Fibroblast of mammary gland (primary cell): ENCODE measurements around the gene RGS16.
A peak's percentile ranks its signal among the peaks of the same experiment; 100 is the strongest.

ENCODE experiments used
- DNase-seq: peaks from one replicate; pipeline ENCODE4 v3.0.0-alpha.2; 2010; ENCODE audit warnings: low read depth
- H3K4me3 ChIP-seq: 2 replicates; pipeline ENCODE4 v1.5.1; 2011; ENCODE audit warnings: low read depth, mild to moderate bottlenecking, low read length, moderate library complexity; ENCODE audit not compliant: control insufficient read depth
- TF ChIP-seq, protein P1 (sequence below): conservative IDR thresholded peaks from 2 replicates; pipeline ENCODE4 v1.5.1; 2011; ENCODE audit warnings: low read depth, low read length, inconsistent platforms; ENCODE audit not compliant: control insufficient read depth, insufficient read depth

Gene RGS16

DNA sequence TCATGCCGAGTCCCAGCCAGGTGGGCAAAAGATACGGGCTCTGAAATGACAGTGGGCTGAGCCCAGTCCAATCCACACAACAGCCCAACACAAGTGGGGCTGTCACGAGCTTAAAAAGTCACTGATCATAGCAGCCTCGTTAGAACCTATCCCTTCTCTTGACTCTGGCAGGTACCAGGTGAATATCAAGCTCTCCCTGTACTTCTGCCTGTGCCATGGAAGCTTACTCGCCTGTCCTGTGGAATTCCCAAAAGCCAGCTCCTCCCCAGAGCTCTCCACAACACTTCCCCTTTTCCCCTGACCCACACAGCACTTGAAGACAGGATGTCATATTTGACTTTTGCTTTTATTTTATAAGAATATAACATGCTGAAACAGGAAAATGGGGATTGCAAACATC is 5.9 kb downstream of the RGS16 start:
- DNase-seq: no peak
- H3K4me3 ChIP-seq: no peak overlapping the region
- TF ChIP-seq, protein P1, sequence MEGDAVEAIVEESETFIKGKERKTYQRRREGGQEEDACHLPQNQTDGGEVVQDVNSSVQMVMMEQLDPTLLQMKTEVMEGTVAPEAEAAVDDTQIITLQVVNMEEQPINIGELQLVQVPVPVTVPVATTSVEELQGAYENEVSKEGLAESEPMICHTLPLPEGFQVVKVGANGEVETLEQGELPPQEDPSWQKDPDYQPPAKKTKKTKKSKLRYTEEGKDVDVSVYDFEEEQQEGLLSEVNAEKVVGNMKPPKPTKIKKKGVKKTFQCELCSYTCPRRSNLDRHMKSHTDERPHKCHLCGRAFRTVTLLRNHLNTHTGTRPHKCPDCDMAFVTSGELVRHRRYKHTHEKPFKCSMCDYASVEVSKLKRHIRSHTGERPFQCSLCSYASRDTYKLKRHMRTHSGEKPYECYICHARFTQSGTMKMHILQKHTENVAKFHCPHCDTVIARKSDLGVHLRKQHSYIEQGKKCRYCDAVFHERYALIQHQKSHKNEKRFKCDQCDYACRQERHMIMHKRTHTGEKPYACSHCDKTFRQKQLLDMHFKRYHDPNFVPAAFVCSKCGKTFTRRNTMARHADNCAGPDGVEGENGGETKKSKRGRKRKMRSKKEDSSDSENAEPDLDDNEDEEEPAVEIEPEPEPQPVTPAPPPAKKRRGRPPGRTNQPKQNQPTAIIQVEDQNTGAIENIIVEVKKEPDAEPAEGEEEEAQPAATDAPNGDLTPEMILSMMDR: no peak

DNA sequence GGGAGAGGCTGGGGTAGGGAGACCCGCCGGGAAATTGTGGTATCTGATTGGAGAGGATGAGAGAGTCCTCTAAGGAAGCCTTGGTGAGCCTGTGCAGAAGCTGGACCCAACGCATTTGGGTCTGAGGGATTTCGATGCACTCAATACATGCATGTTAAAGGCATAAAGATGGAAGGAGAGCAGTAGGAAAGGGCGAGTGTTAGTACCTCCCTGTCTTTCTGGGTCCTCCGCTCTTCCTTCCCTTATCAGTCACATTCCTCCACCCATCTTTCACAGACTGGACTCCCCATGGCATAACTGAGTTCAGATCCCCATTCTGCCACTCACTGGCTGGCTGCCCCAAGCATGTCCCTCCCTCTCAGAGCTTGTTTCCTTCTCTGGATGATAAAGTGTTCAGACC is 7.3 kb downstream of the RGS16 start:
- H3K4me3 ChIP-seq: no peak overlapping the region
- TF ChIP-seq, protein P1: no peak
- DNase-seq: no peak

DNA sequence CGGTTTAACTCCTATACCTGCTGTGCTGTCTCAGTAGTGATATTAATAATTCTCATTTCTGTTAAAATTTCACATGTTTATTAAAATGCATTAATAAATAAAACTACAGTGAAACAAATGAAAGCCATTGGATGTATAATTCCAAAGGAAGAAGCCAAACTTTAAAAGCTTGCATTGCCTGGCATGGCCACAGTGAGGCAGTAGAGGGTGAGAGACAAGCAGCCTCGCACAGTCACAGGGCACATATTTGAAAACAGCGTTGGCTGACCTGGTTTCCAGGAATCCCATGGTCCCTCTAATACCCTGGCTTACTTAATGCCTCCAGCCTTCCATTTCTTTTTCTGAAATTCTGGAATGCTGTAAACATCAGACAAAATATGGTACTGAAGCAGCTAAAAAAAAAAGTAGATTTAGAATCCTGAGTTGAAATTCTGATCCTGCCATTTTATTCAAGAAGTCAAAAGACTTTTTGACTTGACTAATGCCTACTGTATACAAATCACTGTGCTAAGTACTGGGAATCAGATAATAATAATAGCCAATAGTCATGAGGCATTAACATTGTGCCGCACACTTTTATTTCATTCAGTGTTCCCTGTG is 8.4 kb downstream of the RGS16 start:
- TF ChIP-seq, protein P1: peak; percentile 95
- no peak overlapping the region for H3K4me3 ChIP-seq
- peak; percentile 79 for DNase-seq

DNA sequence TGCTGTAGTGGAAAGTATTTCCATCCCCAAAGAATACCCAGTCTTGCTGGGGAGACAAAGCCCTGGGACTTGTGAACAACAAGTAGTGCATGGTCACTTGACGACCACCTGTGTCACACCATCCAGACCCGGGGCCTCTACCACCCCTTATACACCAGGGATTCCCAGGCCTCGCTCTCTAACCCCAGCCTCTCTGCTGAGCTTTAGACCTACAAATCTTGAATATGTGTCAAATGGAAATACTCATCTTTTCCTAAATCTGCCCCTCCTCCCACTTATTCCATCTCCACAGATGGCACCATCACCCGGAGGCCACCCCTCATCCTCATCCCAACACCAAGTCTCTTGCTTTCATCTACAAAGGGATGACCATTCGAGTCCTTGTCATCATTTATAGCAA is 14.3 kb downstream of the RGS16 start:
- TF ChIP-seq, protein P1: no peak
- DNase-seq: no peak
- H3K4me3 ChIP-seq: no peak overlapping the region

DNA sequence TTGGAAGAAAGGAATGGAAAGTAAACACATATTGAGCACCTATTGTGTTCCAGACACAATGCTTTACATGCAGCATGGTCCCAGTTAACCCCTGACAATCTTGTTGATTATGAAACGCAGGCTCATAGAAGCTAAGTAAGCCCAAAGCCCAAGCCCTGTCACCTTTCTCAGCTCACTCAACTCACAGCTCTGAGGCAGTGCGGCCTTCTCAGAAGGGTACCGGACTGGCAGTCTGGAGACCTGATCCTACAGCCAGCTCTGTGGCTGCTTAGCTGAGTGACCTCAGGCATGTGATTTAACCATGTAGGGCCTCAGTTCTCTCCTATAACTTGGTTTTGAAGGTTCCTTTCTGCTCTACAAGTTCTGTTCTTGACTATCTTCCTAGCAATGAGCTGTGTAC is 14.7 kb downstream of the RGS16 start:
- TF ChIP-seq, protein P1: no peak
- DNase-seq: no peak
- no peak overlapping the region for H3K4me3 ChIP-seq

DNA sequence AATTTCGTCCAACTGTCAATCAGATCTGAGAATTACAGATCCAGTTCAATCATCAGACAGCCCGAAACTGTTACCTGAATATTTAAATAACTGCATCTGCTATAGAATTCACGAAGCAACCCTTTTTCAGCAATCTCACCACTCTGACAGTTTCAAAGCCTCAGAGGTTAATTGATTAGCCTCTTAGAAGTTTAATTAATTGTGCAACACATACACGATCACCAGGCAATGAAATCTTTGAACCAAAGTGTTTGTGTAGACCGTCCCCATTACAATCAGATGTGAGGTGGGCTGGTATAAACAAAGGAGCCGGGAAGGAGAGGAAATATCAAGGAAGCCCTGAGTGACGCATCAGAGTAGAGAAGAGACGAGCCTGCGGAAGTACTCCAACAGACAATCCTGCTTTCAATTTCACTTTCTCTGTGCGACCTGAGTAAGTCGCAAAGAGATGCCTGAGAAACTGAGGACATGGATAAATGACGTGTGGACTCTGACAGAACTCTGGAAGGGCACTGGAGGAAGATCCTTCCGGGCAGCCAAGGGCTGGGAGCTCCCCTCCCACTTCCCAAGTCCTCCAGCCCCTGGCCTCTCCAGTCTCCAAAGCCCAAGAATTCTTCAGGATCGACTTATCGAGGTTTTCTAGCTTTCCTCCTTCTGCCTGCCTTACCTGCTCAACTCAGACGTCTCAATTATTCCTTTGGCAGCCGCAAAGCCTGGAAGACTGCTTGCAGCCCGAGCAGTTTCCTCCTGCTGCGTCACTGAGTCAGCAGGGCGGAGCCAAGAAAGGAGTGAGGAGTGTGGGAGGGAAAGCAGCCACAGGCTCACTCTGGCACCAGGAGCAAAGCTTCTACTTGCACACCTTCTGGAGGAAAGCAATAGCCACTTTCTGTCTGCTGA is 15.4 kb downstream of the RGS16 start, which contains the start of gene RNASEL:
Gene RNASEL (minus strand): TSS at position 757 of the 897 bp plus-strand sequence. CDS start 2,450 bp downstream, outside the sequence.
- DNase-seq: peak; percentile 81

More for the DNA sequence above, 15.4 kb downstream of the RGS16 start, which contains the start of gene RNASEL:
- peak within 1 kb of the TSS; percentile 90 for H3K4me3 ChIP-seq
- TF ChIP-seq, protein P1: no peak
